Esophagus mucosa (tissue), 1 donor: ENCODE results near the gene SLC5A6. TPM values are rescaled to one million over a fixed set of nuclear protein-coding genes. Genes with fewer than 3 reads are reported as not detected.

Experiments
- ATAC-seq: fragments of 200-7000 bp; cut with Tn5 transposase; one replicate; pipeline ENCODE4 v1.9.1; 2020
- total RNA-seq: library from RNA; stranded (reverse); gene quantifications from one replicate; pipeline ENCODE4 v1.2.4, GENCODE V29; 2023
- donor health status: DM: yes; HTN: yes; CAD: no.

SLC5A6 gene
- total RNA-seq, 1 donor from 2014 or later: 15.6 TPM

DNA sequence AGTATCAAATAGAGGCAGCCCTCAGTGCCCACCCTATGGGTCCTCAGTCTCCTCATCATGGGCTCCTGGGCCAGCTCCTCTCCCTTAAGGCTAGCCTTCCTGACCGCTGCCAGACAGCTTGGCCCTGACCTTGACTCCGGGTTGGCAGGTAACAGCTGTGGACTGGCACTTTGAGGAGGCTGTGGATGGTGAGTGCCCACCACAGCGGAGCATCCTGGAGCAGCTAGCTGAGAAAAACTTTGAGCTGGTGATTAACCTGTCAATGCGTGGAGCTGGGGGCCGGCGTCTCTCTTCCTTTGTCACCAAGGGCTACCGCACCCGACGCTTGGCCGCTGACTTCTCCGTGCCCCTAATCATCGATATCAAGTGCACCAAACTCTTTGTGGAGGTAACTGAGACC lies 24.1 kb upstream of the SLC5A6 start:
- ATAC-seq: no peak

DNA sequence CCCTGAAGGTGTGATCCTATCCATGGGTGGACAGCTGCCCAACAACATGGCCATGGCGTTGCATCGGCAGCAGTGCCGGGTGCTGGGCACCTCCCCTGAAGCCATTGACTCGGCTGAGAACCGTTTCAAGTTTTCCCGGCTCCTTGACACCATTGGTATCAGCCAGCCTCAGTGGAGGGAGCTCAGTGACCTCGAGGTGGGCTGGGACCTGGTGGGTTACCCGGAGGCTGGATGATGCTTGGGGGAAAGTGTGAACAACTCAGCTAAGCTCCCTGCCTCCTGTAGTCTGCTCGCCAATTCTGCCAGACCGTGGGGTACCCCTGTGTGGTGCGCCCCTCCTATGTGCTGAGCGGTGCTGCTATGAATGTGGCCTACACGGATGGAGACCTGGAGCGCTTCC lies 21.3 kb upstream of the SLC5A6 start:
- no peak for ATAC-seq

GRCh38 chr2:27231921-27232320 lies 19.9 kb upstream of the SLC5A6 start:
- no peak for ATAC-seq

DNA sequence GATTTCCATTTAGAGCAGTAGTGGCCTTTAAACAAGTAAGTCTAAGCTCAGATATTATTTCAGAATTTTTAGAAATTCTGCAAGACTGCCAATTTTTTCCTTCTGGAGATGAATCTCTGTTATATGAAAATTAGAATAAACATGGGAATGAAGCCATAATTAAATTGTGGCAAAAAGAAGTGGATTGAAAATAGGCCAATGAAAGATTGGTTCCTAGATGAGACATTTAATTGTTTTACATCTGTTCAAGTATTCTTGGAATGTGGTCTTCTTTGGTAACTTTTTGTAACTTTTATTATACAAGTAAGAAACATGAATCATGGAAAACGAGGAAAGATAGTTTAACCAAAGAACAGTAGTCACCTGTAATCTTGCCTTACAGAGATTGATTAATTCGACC lies 15.4 kb upstream of the SLC5A6 start:
- ATAC-seq: no peak

GRCh38 chr2:27225526-27225925 lies 13.5 kb upstream of the SLC5A6 start:
- ATAC-seq: no peak

GRCh38 chr2:27223416-27223815 lies 11.3 kb upstream of the SLC5A6 start:
- no peak for ATAC-seq

GRCh38 chr2:27222407-27222806 lies 10.3 kb upstream of the SLC5A6 start:
- no peak for ATAC-seq

DNA sequence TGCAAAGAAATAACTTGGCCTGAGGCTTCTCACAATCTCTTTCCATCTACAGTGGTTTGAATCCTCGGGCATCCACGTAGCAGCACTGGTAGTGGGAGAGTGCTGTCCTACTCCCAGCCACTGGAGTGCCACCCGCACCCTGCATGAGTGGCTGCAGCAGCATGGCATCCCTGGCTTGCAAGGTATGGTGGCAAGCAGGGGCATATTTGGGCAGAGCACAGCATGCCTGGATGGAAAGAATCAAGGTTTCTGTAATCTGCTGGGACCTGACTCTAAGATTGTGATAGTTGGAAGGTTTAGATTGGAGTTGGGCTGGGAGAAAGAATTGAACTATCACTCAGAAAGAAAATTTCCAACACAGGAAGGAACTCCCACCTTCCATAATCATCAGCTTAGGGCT lies 9.1 kb upstream of the SLC5A6 start:
- no peak for ATAC-seq

GRCh38 chr2:27220091-27220490 lies 8.0 kb upstream of the SLC5A6 start:
- ATAC-seq: no peak

DNA sequence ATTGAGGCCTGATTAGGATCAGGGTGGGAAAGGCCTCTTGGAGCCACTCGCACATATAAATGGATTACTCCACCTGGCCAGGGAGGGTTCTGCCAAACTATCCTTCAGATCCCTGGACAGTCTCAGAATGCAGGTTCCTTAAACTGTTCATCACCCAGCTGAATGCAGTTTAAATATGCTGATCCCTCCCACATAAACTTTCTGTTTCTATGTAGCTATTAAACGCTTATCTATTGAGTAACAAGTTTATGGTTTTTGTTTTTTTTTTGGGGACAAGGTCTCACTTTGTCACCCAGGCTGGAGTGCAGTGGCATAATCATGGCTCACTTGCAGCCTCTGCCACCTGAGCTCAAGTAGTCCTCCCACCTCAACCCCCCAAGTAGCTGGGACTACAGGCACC lies 7.0 kb upstream of the SLC5A6 start:
- ATAC-seq: no peak

GRCh38 chr2:27218614-27219013 lies 6.5 kb upstream of the SLC5A6 start:
- ATAC-seq: no peak

DNA sequence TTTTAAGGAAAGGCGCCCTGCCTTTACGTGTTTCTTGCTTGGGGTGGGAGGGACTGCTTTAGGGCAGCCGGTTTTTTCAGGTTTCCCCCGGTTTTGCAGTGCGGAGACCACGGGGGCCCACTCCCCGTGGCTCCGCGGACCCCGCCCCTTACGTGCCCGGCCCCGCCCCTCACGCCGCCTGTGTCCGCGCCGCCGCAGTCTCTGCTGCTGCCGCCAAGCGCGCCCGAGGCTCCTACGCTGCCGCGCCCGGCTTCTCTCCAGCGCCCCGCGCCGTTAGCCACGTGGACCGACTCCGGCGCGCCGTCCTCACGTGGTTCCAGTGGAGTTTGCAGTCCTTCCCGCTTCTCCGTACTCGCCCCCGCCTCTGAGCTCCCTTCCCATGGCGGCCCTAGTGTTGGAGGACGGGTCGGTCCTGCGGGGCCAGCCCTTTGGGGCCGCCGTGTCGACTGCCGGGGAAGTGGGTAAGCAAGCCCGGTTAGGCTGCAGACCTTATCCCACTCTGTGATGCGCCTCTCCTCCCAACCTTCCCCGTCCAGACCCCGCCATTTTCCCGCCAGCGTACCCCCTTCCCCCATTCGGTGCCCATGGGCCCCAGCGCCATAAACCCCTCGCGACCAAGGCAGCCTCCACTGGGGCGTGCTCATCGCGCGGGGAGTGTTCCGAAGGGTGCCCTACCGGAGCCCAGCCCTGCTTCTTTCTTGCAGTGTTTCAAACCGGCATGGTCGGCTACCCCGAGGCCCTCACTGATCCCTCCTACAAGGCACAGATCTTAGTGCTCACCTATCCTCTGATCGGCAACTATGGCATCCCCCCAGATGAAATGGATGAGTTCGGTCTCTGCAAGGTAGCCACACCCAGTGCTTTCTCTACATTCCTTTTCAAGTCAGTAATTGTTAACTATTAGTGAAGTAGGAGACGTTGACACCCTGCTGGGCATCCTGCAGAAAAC lies 5.4 kb upstream of the SLC5A6 start, which contains the start of gene CAD:
Gene CAD, plus strand, starts transcription at position 197 of the 949 bp plus-strand sequence. Its CDS starts 183 bp downstream, at position 380.
- peak; percentile 94 for ATAC-seq

DNA sequence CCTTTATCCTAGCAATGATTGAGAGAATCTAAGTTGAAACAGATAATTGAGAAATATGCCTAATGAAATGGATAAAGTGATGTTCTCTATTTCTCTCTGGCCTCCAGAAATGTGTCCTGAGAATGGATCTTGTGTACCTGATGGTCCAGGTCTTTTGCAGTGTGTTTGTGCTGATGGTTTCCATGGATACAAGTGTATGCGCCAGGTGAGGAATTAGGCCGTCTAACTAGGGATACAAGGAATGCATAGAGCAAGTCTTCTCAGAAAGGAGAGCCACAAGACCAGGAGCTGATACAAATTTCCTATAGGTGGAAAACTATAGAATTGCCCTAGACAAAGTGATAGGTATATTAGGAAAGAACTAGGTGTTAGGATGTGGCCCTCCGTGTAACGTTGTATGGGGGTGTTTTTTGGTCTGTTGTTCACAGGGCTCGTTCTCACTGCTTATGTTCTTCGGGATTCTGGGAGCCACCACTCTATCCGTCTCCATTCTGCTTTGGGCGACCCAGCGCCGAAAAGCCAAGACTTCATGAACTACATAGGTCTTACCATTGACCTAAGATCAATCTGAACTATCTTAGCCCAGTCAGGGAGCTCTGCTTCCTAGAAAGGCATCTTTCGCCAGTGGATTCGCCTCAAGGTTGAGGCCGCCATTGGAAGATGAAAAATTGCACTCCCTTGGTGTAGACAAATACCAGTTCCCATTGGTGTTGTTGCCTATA lies 4.5 kb upstream of the SLC5A6 start:
- ATAC-seq: no peak

DNA sequence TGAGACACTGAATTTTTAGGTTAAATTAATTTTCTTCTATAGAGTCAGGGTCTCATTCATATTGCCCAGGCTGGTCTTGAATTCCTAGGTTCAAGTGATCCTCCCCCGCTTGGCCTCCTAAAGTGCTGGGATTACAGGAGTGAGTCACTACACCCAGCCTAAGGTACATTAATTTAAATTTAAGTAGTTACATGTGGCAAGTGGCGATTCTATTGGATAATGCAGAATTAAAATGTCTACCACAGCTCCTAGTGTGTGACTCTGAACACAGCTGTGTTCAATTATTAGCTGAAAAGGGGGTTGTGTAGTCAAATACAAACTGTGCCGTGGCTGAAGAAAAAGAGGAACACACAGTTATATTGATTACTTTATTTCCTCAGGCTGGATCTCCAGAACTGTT lies 2.9 kb upstream of the SLC5A6 start:
- no peak for ATAC-seq

DNA sequence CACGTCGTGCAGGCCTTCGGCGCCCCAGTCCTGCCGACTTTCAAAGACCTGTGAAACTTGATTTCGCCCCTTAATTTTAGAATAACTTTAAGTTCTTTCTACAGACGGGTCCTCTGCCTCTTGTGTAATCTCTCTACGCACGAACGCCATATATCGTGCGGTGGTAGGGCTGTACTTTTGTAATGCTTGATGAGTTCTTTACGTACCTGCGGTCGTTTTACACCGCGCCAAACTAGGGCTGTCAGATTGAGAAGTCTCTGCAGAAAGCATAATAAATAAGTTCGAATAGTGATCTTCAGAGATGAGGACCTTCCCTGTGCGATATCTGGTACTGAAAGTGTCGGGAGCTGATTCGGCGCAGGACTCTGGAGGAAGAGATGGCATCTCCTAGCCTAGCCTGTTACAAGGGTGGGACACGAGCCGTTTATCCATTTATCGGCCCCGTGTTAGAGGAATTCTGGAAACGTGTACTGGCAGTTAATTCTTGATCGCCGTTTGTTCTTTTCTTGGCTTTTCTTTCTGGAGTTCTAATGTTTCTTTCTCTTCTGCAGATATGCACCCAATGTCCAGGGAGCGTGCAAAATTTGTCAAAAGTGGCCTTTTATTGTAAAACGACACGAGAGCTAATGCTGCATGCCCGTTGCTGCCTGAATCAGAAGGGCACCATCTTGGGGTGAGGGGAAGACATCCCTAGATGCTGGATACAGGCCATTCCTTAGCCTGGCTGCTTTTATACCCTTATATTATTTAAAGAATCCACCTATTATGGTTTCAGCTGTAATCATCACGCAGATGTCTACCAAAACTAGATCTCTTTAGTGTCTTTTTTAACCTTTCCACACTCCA lies 781 bp upstream of the SLC5A6 start:
- peak; percentile 17 for ATAC-seq

DNA sequence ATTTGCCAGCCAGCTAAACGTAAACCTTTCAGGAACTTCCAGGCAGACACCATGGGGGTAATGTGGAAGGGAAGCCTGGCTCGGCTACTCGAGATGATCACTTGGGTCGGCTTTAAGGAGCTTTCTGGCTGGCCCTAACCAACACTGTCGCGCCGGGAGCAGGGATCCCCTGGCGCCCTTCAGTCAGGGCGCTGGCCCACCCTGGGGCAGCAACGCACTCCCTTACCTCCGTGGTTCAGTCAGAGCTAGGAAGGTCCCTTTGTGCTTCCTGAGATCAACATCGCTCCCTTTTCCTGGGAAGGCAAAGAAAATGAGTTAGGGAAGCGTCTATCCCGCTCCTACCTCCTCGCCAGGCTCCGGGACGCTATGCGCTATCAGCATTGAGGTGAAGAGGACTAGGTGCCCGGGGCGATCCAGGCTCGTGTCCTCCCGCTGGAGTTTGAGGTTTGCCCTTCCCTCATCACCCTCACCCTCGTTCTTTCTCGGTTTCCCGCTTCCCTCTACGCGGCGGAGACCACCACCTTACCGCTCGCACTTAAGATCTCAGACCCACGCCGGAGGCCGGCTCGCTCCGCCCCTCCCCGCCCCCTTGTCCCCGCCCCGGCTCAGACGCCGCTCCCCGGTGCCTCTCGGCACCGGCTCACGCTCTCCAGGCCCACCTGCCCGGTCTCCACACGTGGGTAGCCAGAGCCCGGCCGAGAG lies 676 bp downstream of the SLC5A6 start:
- peak; percentile 32 for ATAC-seq

DNA sequence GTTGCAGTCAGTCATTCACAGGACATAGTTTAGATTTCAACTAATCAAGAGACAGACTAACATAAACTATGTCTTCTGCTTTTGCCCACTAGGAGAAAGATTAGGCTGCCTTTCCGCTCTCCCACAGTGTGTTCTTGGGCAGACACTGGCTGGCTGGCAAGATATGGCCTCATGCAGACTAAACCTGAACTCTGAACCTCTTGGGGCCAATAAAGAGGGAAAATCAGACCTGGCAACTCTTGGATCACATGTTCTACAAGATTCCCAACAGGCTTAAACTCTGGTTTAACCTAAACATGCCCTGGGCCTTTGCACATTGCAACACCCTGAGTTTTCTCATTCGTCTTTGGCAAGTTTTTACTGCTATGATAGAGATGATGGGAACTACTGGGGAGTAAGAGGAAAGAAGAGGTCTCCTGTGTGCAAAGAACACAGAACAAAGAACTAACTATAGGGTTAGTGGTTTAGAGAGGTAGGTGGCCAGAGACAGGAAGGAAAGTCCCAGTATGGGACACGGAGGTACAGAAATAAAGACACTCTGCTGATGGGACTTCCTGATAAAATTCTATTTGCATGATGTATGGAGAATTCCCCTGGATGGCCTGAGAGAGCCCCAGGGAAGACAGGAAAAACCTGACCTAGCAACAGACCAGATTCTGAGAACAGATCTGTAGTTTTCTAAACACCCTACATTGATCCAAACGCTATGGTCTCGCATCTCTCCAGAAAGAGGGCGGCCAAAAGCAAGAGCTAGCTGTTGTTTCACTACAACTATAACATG lies 2.3 kb downstream of the SLC5A6 start:
- no peak for ATAC-seq

DNA sequence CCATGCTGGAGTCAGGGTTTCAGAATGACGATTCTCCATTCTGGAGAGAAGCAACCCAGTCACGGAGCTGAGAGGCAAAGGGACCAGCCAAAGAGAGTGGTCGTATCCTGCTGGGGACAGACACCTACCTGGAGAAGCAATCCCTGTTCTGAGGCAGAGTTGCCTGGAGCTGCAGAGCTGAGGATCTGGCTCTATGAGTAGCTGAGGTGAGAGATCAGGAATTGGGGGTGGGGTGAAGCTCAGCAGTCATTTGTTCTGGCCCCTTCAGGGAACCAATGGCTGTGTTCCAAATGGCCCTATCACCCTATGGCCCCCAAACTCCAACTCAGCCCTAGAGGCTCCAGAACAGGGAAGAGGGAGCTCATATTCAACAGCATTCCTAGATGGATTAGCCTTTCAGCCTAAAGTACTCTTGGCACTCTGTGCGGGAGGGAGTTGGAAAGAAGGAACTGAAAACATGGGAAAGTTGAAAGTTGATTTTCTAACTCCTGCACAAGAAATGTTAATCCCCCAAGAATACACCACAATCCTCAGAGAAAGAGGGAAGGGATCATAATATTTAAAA lies 3.5 kb downstream of the SLC5A6 start:
- ATAC-seq: no peak

DNA sequence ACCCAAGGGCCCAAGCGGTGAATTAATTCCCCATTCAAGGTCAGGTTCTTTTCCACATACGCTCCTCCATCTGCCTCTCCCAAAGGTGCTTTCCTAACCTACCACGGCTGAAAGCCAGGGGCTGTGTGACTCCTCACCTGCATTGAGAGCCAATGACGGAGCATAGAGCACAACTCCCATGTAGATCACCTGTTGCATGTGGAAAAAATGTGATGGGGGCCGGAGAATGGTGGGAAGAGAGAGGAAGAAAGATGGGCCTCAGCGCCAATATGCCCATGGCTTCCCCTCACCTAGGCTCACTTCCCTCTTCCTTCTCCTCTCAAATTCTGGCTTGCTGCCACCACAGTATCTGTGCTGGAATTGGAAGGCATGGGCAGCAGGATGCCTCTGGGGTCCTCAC lies 5.7 kb downstream of the SLC5A6 start:
- ATAC-seq: no peak

DNA sequence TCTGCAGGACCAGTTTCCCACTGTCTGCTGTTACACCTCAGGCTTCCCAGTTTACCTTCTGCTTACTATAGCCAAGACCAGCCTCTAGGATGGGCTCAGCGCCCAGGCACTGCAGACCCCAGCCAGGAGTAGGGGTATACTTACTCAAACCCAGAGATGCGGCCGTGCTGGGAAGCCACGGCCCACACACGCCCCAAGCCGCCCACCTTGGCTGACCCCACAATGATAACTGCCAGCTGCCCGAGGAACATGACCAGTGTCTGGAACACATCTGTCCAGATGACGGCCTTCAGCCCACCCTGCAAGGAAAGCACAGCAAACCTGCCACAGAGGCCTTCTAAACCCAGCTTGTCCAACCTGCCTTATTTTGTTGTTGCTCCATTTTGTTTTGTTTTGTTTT lies 6.9 kb downstream of the SLC5A6 start:
- no peak for ATAC-seq

GRCh38 chr2:27204566-27204965 lies 7.5 kb downstream of the SLC5A6 start:
- ATAC-seq: no peak
